Epithelial cell of alveolus of lung (primary cell): ENCODE results near the gene ZNF394. TPM values are rescaled to one million over a fixed set of nuclear protein-coding genes. Genes with fewer than 3 reads are reported as not detected.

Source experiments
- total RNA-seq: library from RNA; depleted of rRNA; stranded (reverse); fragments of >200 nt; gene quantifications from 2 replicates; pipeline ENCODE4 v1.2.1, GENCODE V29; 2015

The ZNF394 gene
- total RNA-seq: 16.4 and 19.7 TPM in 2 replicates

DNA sequence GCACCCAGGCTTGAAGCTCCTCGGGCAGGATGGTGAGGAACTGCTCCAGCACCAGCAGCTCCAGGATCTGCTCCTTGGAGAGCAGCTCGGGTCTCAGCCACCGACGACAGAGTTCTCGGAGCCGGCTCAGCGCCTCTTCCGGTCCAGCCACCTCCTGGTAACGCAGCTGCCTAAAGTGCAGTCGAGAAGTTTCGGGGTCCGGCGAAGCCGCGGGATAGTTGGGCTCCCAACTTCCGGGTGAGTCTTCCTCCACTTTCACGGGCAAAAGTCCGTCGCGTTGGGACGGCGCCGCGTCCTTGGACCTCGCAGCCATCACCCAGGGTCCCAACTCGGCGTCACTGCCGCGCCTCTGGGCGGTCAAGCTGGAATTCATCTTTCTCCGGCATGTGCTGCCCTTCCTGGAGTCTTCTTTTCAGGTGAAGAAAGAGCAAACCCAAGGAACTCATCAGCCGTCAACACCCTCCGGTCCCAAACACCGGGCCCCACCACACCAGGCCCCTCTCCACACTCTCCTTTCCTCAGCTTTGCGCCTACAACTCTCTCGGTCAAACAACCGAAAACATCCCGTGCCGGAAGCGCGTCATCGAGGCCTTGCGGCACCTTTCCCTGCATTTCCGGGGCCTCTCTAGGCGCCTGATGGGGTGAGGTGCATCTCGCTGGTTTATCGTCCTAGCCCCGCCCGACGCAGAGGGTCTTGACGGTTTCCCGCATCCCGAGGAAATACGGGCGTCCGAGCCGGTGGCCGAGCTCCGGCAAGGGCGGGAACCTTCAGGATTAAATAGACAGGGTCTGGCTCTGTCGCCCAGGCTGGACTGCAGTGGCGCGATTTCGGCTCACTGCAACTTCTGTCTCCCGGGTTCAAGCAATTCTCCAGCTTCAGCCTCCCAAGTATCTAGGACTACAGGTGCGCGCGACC lies at the start of gene ZNF394:
TSS of gene ZNF394 (minus strand) at position 561 of the 916 bp plus-strand sequence. CDS start at position 373, 188 bp downstream.

DNA sequence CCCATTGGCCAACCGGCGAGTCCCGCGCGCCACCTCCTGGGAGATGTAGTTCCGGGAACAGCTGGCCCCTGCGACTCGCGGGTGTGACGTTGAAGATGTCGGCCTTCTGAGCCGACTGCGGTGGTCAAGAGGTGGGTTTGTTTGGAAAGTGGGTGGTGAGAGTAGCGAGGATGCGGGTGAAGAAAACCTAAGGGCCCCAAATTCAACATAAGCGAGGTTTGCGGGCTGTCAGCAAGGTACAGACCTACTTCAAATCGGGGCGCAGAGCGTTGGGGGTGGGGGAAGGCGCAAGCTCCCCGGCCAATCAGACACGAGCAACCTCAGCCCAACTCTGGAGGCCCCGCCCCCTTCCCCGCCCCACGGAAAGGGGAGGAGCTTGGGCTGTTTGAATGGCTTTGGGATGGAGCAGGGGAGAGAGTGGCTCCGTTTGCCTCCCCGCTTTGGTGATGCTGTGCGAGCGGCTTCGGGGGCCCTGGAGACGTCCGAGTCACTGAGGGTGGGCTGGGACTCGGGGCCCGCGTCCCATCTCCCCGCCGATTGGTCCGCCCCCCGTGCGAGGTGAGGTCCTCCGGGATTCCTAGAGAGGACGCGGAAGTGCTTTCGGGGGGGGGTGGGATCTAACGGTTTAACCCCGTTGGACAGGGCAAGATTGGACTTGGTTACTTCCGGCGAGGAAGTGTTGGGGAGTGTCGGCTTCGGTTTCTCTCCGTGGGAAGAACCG lies 4.7 kb upstream of the ZNF394 start, which contains the start of gene ZKSCAN5:
TSS of gene ZKSCAN5 (plus strand) at position 60 of the 721 bp plus-strand sequence. CDS start 1,383 bp downstream, outside the sequence.

DNA sequence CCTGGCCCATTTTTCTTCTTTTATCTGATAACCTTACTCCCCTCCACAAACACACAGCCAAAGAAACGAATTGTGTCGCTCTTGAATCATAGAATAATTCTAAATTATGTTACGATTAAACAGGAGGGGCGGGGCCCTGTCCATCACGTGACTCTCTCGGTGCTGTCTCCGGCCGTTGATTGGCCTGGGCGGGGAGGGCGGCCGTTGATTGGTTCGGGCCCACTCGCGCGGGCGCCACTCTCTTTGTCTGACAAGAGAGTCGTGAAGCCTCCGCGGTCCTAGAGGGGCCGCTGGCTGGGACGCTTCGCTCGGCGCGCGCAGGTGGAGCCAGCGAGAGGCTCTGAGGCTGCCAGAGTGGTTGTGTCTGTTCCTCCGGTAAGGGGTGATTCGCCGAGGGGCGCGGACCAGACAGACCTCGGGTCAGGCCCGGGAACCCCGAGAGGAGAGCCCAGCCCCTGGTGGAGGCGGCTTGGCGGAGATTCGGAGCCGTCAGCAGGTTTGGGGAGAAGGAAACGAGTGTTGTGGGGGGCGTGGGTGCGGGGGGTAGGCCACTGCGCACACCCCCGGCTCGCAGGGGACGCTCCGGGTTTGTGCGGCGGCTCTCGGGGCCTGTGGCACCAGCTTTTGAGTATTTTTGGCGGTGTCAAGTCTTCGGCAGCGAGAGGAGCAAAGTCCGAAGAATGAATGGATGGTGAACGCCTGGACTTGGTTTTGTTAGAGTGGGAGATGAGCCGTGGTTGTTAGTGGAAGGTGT lies 27.3 kb downstream of the ZNF394 start, which contains the start of gene ZNF789:
TSS of gene ZNF789 (plus strand) at position 330 of the 754 bp plus-strand sequence. CDS start 3,567 bp downstream, outside the sequence.

Other genes starting within 250 kb of the ZNF394 start
- 0.26 TPM in 1 of 2 replicates, not detected in the other for gene MYH16, start 227.4 kb downstream of the ZNF394 start, total RNA-seq
- 121 and 235 TPM in 2 replicates for gene ARPC1A, start 174.4 kb downstream of the ZNF394 start, total RNA-seq
- 172 and 382 TPM in 2 replicates for gene ARPC1B, start 125.6 kb downstream of the ZNF394 start, total RNA-seq
- gene PDAP1, start 91.7 kb downstream of the ZNF394 start, total RNA-seq: 97.0 and 105 TPM in 2 replicates
- 105 and 108 TPM in 2 replicates for gene BUD31, start 91.3 kb downstream of the ZNF394 start, total RNA-seq
- 4.0 and 7.2 TPM in 2 replicates for gene PTCD1, start 61.5 kb downstream of the ZNF394 start, total RNA-seq
- 22.5 and 36.2 TPM in 2 replicates for gene CPSF4, start 61.3 kb downstream of the ZNF394 start, total RNA-seq
- 2,095 and 2,779 TPM in 2 replicates for gene ATP5MF, start 34.1 kb downstream of the ZNF394 start, total RNA-seq
- gene ZNF789, start 27.4 kb downstream of the ZNF394 start, total RNA-seq: 4.4 and 5.5 TPM in 2 replicates
- gene ZKSCAN5, start 4.4 kb upstream of the ZNF394 start, total RNA-seq: 9.3 and 12.1 TPM in 2 replicates
- 5.8 and 17.9 TPM in 2 replicates for gene FAM200A, start 51.8 kb upstream of the ZNF394 start, total RNA-seq
- 29.2 and 89.8 TPM in 2 replicates for gene ZNF655, start 58.4 kb upstream of the ZNF394 start, total RNA-seq
- 0.39 and 4.2 TPM in 2 replicates for gene TMEM225B, start 98.0 kb upstream of the ZNF394 start, total RNA-seq
- 5.6 and 17.0 TPM in 2 replicates for gene ZSCAN25, start 116.7 kb upstream of the ZNF394 start, total RNA-seq
- 0.24 and 0.39 TPM in 2 replicates for gene CYP3A5, start 179.7 kb upstream of the ZNF394 start, total RNA-seq
- gene CYP3A7, start 234.9 kb upstream of the ZNF394 start, total RNA-seq: 0.13 and 1.0 TPM in 2 replicates